ENCODE measurements around the gene OXCT1. TPM values are rescaled to one million over a fixed set of nuclear protein-coding genes. Genes with fewer than 3 reads are reported as not detected.
"Not testable (repeated sequence)": the region's sequence is repeated elsewhere in the genome, so short reads cannot be mapped to it uniquely, and the experiment has no call there.

The OXCT1 gene
- total RNA-seq, 2 donors from 2014 or later, result 32.8 to 161 TPM

DNA sequence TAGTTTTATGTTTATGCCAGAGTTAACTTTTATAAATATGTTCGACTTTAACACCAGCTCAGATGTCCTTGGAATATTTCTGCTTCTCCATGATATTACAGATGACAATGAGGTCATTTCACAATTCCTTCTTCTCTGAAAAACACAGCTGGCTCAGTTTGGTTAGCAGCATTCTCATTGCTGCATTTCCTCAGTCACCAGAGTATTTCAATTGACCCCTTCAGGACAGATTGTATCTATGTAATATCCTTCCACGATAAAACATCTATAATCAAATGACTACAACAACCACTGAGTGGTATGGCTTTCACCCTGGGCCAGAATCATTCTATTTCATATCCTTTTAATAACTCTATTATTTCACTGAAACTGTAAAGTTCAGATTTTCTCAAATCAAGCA lies 148.7 kb downstream of the OXCT1 start:
- Histone ChIP-seq H3K36me3 (no peaks in the 10 kb centered on the region), H3K27me3 (no peaks in the 10 kb centered on the region), H3K4me3 (no peak overlapping the region), H3K27ac (no peak overlapping the region), H3K9me3 (no peaks in the 10 kb centered on the region), H3K4me1 (no peaks in the 10 kb centered on the region)
- TF ChIP-seq, protein P1, sequence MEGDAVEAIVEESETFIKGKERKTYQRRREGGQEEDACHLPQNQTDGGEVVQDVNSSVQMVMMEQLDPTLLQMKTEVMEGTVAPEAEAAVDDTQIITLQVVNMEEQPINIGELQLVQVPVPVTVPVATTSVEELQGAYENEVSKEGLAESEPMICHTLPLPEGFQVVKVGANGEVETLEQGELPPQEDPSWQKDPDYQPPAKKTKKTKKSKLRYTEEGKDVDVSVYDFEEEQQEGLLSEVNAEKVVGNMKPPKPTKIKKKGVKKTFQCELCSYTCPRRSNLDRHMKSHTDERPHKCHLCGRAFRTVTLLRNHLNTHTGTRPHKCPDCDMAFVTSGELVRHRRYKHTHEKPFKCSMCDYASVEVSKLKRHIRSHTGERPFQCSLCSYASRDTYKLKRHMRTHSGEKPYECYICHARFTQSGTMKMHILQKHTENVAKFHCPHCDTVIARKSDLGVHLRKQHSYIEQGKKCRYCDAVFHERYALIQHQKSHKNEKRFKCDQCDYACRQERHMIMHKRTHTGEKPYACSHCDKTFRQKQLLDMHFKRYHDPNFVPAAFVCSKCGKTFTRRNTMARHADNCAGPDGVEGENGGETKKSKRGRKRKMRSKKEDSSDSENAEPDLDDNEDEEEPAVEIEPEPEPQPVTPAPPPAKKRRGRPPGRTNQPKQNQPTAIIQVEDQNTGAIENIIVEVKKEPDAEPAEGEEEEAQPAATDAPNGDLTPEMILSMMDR (IDR thresholded peaks at IDR 0.05), result no peak
- no peak for DNase-seq (ENCODE audit: low spot score)

DNA sequence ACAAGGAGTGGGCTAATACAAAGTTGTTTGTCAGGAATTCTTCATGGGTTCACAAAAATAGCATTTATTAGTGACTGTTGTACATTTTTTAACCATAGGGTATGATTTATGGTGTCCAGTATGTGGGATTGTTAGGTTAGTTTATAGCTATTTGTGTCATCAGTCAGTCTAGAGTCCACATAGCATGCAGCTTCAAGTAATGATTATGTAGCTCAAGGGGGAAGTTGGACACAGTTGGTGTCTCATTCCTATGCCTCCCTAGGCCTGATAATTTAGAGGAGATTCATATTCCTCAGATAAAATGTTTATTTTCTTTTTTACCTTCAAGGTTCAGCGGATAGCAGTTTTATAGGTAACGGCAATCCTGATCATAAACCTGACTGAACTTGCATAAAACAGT lies 153.8 kb downstream of the OXCT1 start:
- TF ChIP-seq, protein P1 (IDR thresholded peaks at IDR 0.05), result no peak
- no peaks in the 10 kb centered on the region for H3K4me1 ChIP-seq
- no peaks in the 10 kb centered on the region for H3K36me3 ChIP-seq
- H3K27ac ChIP-seq, result no peak overlapping the region
- H3K9me3 ChIP-seq, result no peaks in the 10 kb centered on the region
- DNase-seq (ENCODE audit: low spot score), result no peak
- no peak overlapping the region for H3K4me3 ChIP-seq
- H3K27me3 ChIP-seq, result no peaks in the 10 kb centered on the region

DNA sequence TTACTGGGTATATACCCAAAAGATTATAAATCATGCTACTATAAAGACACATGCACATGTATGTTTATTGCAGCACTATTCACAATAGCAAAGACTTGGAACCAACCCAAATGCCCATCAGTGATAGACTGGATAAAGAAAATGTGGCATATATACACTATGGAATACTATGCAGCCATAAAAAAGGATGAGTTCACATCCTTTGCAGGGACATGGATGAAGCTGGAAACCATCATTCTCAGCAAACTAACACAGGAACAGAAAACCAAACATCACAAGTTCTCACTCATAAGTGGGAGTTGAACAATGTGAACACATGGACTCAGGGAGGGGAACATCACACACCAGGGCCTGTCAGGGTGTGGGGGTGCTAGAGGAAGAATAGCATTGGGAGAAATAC lies 155.8 kb downstream of the OXCT1 start:
- not testable (repeated sequence) for H3K4me3 ChIP-seq; H3K9me3 ChIP-seq; H3K36me3 ChIP-seq; H3K27ac ChIP-seq; H3K4me1 ChIP-seq; DNase-seq (ENCODE audit: low spot score); H3K27me3 ChIP-seq

DNA sequence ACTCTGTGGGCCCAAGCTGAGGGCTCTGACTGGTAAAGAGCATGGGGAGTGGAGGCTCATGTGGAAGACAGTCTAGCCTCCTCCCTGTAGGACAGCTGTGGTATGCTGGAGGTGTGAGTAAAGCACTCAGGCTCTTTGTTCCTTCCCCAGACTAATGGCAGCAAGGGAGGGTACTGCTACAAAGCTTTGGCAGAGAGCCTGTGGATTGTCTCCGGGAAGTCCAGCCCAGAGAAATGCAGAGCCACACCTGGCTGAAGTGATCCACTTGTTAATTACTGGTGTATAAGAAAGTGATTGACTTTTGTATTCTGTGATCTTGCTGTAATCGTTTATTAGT lies 161.7 kb downstream of the OXCT1 start:
- Histone ChIP-seq H3K4me1 (no peaks in the 10 kb centered on the region), H3K27me3 (no peaks in the 10 kb centered on the region), H3K4me3 (no peak overlapping the region), H3K9me3 (peaks cover 0 to 30% of the 10 kb centered on the region in 2 donors), H3K27ac (no peak overlapping the region), H3K36me3 (no peaks in the 10 kb centered on the region)
- TF ChIP-seq, protein P1 (IDR thresholded peaks at IDR 0.05), result no peak
- DNase-seq (ENCODE audit: low spot score), result no peak

DNA sequence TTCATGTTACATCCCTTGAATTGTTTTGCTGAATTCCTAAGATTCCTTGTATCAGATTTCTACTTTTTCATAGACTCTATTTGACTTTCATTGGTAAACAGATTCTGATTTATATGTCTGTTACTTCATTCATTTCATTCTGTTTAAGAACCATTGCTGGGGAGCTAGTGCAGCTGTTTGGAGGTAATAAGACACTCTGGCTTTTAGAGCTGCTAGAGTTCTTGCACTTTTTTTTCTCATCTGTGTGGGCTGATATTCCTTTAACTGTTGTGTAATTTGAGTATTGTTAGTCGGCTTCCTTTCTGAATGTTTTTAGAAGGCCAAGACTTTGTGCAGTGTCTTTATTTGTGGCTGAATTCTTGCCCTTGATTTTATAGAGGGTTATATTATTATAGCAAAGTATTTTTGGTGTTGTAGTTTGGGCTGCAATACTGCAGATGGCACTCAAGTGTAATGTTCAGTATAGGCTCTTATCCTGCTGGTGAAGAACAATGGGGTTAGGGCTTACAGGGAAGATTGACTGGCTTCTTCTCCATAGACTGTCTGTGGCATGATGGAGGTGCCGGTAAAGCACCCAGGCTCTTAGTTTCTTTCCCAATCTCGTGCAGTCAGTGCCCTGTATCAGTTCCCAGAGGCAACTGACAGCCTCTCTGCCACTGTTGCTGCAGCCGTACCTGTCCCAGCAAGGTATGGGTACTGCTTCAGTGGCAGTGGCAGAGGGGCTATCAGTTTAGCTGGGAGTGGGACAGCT lies 162.2 kb downstream of the OXCT1 start:
- no peaks in the 10 kb centered on the region for H3K36me3 ChIP-seq
- TF ChIP-seq, protein P1 (IDR thresholded peaks at IDR 0.05), result no peak
- no peaks in the 10 kb centered on the region for H3K27me3 ChIP-seq
- no peak overlapping the region for H3K27ac ChIP-seq
- H3K9me3 ChIP-seq, result peaks cover 0 to 30% of the 10 kb centered on the region in 2 donors
- no peak for DNase-seq (ENCODE audit: low spot score)
- no peaks in the 10 kb centered on the region for H3K4me1 ChIP-seq
- no peak overlapping the region for H3K4me3 ChIP-seq

DNA sequence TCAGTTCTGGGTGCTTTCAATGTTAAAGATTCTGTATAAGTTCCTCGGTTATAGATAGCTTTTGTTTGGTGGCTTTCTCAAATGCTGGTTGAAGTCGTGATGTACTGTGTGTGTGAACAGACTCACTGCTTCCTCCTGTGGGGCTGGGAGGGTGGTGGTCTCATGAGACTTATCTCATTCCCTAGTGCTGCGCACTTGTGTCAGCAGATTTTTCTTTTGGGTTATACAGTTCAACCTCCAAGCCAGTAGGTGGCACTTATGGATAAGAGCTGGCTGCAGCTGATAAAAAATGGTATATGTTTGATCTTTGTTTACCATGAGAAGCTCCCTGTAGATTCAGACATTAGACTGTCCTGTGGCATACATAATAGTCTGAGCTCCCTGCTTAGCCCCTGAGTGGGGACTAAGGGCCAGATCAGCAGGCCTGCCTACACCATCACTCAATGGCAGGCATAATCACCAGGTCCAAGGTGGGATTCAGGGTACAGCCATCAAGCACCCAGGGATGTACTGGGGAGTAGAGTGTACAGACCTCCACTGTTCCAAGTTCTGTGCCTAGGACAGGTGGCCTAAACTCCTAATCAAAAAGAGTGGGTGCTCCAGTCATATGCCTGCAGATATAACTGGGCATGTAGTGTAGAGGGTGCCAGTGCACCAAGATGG lies 174.2 kb downstream of the OXCT1 start:
- H3K36me3 ChIP-seq, result no peaks in the 10 kb centered on the region
- H3K9me3 ChIP-seq, result no peaks in the 10 kb centered on the region
- no peaks in the 10 kb centered on the region for H3K27me3 ChIP-seq
- TF ChIP-seq, protein P1 (IDR thresholded peaks at IDR 0.05), result peak in 1 of 2 donors; percentile 31
- H3K4me3 ChIP-seq, result no peak overlapping the region
- no peak for DNase-seq (ENCODE audit: low spot score)
- no peaks in the 10 kb centered on the region for H3K4me1 ChIP-seq
- H3K27ac ChIP-seq, result no peak overlapping the region

All from right atrium auricular region (tissue), 2 donors.